ENCODE measurements around the gene DOCK9.

The DOCK9 gene

GRCh38 chr13:98977568-98978265 lies at the start of gene DOCK9:
Gene DOCK9, minus strand, starts transcription at chr13:98978064. Its CDS starts 155 bp downstream, at chr13:98977909.
- peak within 1 kb of the TSS in 1 of 2 donors; percentile 49 for H3K9ac ChIP-seq (ENCODE audit: low read depth in 1 of 2, low read length in 2 of 2)
- H3K9me3 ChIP-seq (ENCODE audit: control insufficient read depth in 1 of 2, low read length in 2 of 2), result no peaks in the 10 kb centered on the region
- no peaks in the 10 kb centered on the region for H3K27me3 ChIP-seq (ENCODE audit: control insufficient read depth in 1 of 2, insufficient read depth in 2 of 2, low read length in 2 of 2)
- peak within 1 kb of the TSS; percentile 60 to 61 for H3K4me3 ChIP-seq (ENCODE audit: low read depth in 1 of 2, low read length in 2 of 2)
- no peaks in the 10 kb centered on the region for H3K36me3 ChIP-seq (ENCODE audit: control insufficient read depth in 1 of 2, insufficient read depth in 2 of 2, low read length in 2 of 2)
- H3K27ac ChIP-seq (ENCODE audit: low read depth, low read length), result no peak within 1 kb of the TSS
- H3K4me1 ChIP-seq (ENCODE audit: control insufficient read depth in 1 of 2, insufficient read depth in 2 of 2, low read length in 2 of 2), result peaks cover 0 to 4% of the 10 kb centered on the region in 2 donors

DNA sequence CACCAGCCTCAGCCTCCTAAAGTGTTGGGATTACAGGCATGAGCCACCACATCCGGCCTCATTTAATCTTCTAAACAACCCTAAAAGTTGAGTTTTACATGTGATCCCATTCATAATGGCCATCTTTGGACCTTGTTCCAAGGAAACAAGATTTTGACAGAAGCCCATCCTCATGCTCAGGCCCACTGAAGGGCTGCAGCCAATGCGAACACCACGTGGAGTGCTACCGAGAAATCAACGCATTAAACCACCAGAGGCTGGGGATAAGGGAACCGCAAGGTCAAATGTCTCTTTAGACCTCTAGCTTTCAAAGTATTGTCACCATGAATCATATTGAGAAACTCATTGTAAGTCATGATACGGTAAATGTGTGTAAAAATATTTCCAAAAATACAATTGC lies 49.4 kb upstream of the DOCK9 start:
- Histone ChIP-seq H3K9me3 (ENCODE audit: control insufficient read depth in 1 of 2, low read length in 2 of 2) (no peaks in the 10 kb centered on the region), H3K27ac (ENCODE audit: low read depth, low read length) (no peak overlapping the region), H3K9ac (ENCODE audit: low read depth in 1 of 2, low read length in 2 of 2) (no peak overlapping the region), H3K4me3 (ENCODE audit: low read depth in 1 of 2, low read length in 2 of 2) (no peak overlapping the region), H3K27me3 (ENCODE audit: control insufficient read depth in 1 of 2, insufficient read depth in 2 of 2, low read length in 2 of 2) (no peaks in the 10 kb centered on the region), H3K36me3 (ENCODE audit: control insufficient read depth in 1 of 2, insufficient read depth in 2 of 2, low read length in 2 of 2) (no peaks in the 10 kb centered on the region), H3K4me1 (ENCODE audit: control insufficient read depth in 1 of 2, insufficient read depth in 2 of 2, low read length in 2 of 2) (no peaks in the 10 kb centered on the region)

DNA sequence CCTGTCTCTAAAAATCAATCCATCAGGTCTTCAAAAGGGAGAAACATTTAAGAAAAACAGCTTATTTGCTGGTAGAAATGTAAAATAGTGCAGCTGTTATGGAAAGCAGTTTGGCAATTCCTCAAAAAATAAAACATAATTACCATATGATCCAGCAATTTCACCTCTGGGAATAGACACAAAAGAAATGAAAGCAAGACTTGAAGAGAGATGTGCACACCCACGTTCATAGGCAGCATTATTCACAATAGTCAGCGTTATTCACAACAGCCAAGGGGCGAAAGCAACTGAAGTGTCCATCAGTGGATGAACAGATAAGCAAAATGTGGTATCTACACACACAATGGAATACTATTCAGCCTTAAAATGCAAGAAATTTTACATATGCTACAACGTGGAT lies 45.1 kb upstream of the DOCK9 start:
- no peaks in the 10 kb centered on the region for H3K27me3 ChIP-seq (ENCODE audit: control insufficient read depth in 1 of 2, insufficient read depth in 2 of 2, low read length in 2 of 2)
- H3K9ac ChIP-seq (ENCODE audit: low read depth in 1 of 2, low read length in 2 of 2), result no peak overlapping the region
- no peak overlapping the region for H3K27ac ChIP-seq (ENCODE audit: low read depth, low read length)
- H3K36me3 ChIP-seq (ENCODE audit: control insufficient read depth in 1 of 2, insufficient read depth in 2 of 2, low read length in 2 of 2), result no peaks in the 10 kb centered on the region
- no peaks in the 10 kb centered on the region for H3K4me1 ChIP-seq (ENCODE audit: control insufficient read depth in 1 of 2, insufficient read depth in 2 of 2, low read length in 2 of 2)
- H3K4me3 ChIP-seq (ENCODE audit: low read depth in 1 of 2, low read length in 2 of 2), result no peak overlapping the region
- H3K9me3 ChIP-seq (ENCODE audit: control insufficient read depth in 1 of 2, low read length in 2 of 2), result no peaks in the 10 kb centered on the region

- Histone ChIP-seq H3K27me3 (ENCODE audit: control insufficient read depth in 1 of 2, insufficient read depth in 2 of 2, low read length in 2 of 2) (no peaks in the 10 kb centered on the region), H3K36me3 (ENCODE audit: control insufficient read depth in 1 of 2, insufficient read depth in 2 of 2, low read length in 2 of 2) (no peaks in the 10 kb centered on the region), H3K27ac (ENCODE audit: low read depth, low read length) (no peak overlapping the region), H3K4me3 (ENCODE audit: low read depth in 1 of 2, low read length in 2 of 2) (no peak overlapping the region), H3K9me3 (ENCODE audit: control insufficient read depth in 1 of 2, low read length in 2 of 2) (no peaks in the 10 kb centered on the region), H3K4me1 (ENCODE audit: control insufficient read depth in 1 of 2, insufficient read depth in 2 of 2, low read length in 2 of 2) (no peaks in the 10 kb centered on the region), H3K9ac (ENCODE audit: low read depth in 1 of 2, low read length in 2 of 2) (no peak overlapping the region)
Observed at GRCh38 chr13:99018418-99019180, 40.7 kb upstream of the DOCK9 start.

DNA sequence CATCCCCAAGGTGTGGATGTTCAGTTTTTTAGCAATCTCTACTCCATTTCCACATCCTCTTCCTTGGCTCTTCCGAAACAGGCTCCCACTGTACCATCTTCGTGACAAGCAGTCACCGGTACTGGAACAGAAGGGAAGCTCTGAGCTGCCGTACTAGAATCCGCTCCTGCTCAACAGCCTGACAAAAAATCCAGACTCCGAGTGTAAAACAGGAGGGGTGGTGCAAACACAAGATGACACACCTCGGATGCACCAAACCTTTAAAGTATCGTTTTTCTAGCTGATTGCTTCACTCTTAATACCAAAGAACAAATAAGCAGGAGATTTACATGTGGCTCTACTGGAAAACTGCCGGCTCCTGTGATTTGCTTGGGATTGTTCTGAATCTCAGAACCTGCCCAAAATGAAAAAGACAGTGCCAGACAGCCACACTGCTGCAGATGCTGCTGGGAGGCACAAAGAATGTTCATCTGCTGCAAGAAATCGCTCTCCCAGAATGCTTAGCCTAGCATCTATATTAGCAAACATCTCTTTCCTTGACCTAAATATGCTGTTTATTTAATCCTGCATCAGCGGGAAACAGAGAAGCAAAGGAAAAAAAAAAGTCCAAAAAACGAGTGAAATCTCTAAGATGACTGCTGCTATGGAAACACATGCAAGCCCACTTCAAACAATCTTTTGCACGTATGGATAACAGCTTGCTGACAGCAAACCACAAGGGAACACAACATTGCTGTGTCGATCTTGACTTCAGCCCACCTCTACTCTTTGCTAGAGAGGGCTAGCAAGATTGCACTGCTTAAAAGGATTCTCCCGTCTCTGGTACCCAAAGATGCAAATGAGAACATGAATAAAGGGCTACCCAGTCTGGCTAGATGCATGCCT lies 38.0 kb upstream of the DOCK9 start:
- Histone ChIP-seq H3K9me3 (ENCODE audit: control insufficient read depth in 1 of 2, low read length in 2 of 2) (no peaks in the 10 kb centered on the region), H3K9ac (ENCODE audit: low read depth in 1 of 2, low read length in 2 of 2) (no peak overlapping the region), H3K36me3 (ENCODE audit: control insufficient read depth in 1 of 2, insufficient read depth in 2 of 2, low read length in 2 of 2) (no peaks in the 10 kb centered on the region), H3K27ac (ENCODE audit: low read depth, low read length) (no peak overlapping the region), H3K4me1 (ENCODE audit: control insufficient read depth in 1 of 2, insufficient read depth in 2 of 2, low read length in 2 of 2) (no peaks in the 10 kb centered on the region), H3K27me3 (ENCODE audit: control insufficient read depth in 1 of 2, insufficient read depth in 2 of 2, low read length in 2 of 2) (no peaks in the 10 kb centered on the region), H3K4me3 (ENCODE audit: low read depth in 1 of 2, low read length in 2 of 2) (no peak overlapping the region)

DNA sequence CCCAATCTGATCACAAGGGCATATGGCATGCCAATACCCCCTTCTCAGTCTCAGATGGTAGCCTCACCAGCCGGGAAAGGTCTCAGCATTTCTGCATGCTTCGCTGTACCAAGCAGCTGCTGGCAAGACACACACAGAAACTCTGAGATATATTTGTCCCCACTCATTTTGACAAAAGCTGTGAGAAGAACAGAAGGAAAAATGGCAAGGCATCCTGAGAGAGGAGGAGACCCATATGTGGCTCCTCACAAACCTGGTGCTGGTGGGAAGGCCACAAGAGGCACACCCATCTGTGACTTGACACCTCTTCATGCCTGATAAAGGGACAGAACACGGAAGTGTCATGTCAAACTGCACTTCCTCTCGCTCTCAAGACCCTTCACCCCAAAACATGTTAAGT lies 36.7 kb upstream of the DOCK9 start:
- Histone ChIP-seq H3K27me3 (ENCODE audit: control insufficient read depth in 1 of 2, insufficient read depth in 2 of 2, low read length in 2 of 2) (no peaks in the 10 kb centered on the region), H3K9ac (ENCODE audit: low read depth in 1 of 2, low read length in 2 of 2) (no peak overlapping the region), H3K4me1 (ENCODE audit: control insufficient read depth in 1 of 2, insufficient read depth in 2 of 2, low read length in 2 of 2) (no peaks in the 10 kb centered on the region), H3K4me3 (ENCODE audit: low read depth in 1 of 2, low read length in 2 of 2) (no peak overlapping the region), H3K9me3 (ENCODE audit: control insufficient read depth in 1 of 2, low read length in 2 of 2) (no peaks in the 10 kb centered on the region), H3K36me3 (ENCODE audit: control insufficient read depth in 1 of 2, insufficient read depth in 2 of 2, low read length in 2 of 2) (no peaks in the 10 kb centered on the region), H3K27ac (ENCODE audit: low read depth, low read length) (no peak overlapping the region)

- H3K9ac ChIP-seq (ENCODE audit: low read depth in 1 of 2, low read length in 2 of 2), result no peak overlapping the region
- no peaks in the 10 kb centered on the region for H3K27me3 ChIP-seq (ENCODE audit: control insufficient read depth in 1 of 2, insufficient read depth in 2 of 2, low read length in 2 of 2)
- no peaks in the 10 kb centered on the region for H3K9me3 ChIP-seq (ENCODE audit: control insufficient read depth in 1 of 2, low read length in 2 of 2)
- H3K4me3 ChIP-seq (ENCODE audit: low read depth in 1 of 2, low read length in 2 of 2), result no peak overlapping the region
- H3K36me3 ChIP-seq (ENCODE audit: control insufficient read depth in 1 of 2, insufficient read depth in 2 of 2, low read length in 2 of 2), result no peaks in the 10 kb centered on the region
- H3K4me1 ChIP-seq (ENCODE audit: control insufficient read depth in 1 of 2, insufficient read depth in 2 of 2, low read length in 2 of 2), result no peaks in the 10 kb centered on the region
- H3K27ac ChIP-seq (ENCODE audit: low read depth, low read length), result no peak overlapping the region
Observed at GRCh38 chr13:99013951-99014350, 36.1 kb upstream of the DOCK9 start.

DNA sequence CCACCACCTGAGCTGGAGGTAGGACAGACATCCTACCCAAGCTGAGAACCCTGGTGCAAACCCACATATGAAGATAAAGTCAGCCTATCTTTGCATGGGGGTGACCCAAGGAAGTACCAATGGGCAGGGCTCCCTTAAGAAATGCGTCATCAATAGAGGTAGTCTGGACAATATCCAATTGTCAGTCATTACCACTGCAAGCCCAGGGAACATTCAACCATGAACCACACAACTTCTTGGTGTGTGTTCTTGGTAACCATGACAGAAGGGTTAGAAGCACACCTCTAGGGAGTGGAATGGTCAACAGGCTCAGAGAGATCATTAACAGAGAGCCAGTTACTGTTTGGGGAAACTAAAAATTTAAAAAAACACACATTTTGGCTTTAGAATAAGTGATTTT lies 34.7 kb upstream of the DOCK9 start:
- Histone ChIP-seq H3K4me3 (ENCODE audit: low read depth in 1 of 2, low read length in 2 of 2) (no peak overlapping the region), H3K4me1 (ENCODE audit: control insufficient read depth in 1 of 2, insufficient read depth in 2 of 2, low read length in 2 of 2) (no peaks in the 10 kb centered on the region), H3K36me3 (ENCODE audit: control insufficient read depth in 1 of 2, insufficient read depth in 2 of 2, low read length in 2 of 2) (no peaks in the 10 kb centered on the region), H3K27ac (ENCODE audit: low read depth, low read length) (no peak overlapping the region), H3K9ac (ENCODE audit: low read depth in 1 of 2, low read length in 2 of 2) (no peak overlapping the region), H3K27me3 (ENCODE audit: control insufficient read depth in 1 of 2, insufficient read depth in 2 of 2, low read length in 2 of 2) (no peaks in the 10 kb centered on the region), H3K9me3 (ENCODE audit: control insufficient read depth in 1 of 2, low read length in 2 of 2) (no peaks in the 10 kb centered on the region)

GRCh38 chr13:99009987-99010551 lies 32.2 kb upstream of the DOCK9 start:
- no peak overlapping the region for H3K4me3 ChIP-seq (ENCODE audit: low read depth in 1 of 2, low read length in 2 of 2)
- H3K27ac ChIP-seq (ENCODE audit: low read depth, low read length), result no peak overlapping the region
- no peaks in the 10 kb centered on the region for H3K27me3 ChIP-seq (ENCODE audit: control insufficient read depth in 1 of 2, insufficient read depth in 2 of 2, low read length in 2 of 2)
- H3K36me3 ChIP-seq (ENCODE audit: control insufficient read depth in 1 of 2, insufficient read depth in 2 of 2, low read length in 2 of 2), result no peaks in the 10 kb centered on the region
- H3K4me1 ChIP-seq (ENCODE audit: control insufficient read depth in 1 of 2, insufficient read depth in 2 of 2, low read length in 2 of 2), result no peaks in the 10 kb centered on the region
- H3K9me3 ChIP-seq (ENCODE audit: control insufficient read depth in 1 of 2, low read length in 2 of 2), result no peaks in the 10 kb centered on the region
- no peak overlapping the region for H3K9ac ChIP-seq (ENCODE audit: low read depth in 1 of 2, low read length in 2 of 2)

All from duodenal mucosa (tissue), 2 donors.